ENCODE data around the gene ZNF804A.

ZNF804A gene

DNA sequence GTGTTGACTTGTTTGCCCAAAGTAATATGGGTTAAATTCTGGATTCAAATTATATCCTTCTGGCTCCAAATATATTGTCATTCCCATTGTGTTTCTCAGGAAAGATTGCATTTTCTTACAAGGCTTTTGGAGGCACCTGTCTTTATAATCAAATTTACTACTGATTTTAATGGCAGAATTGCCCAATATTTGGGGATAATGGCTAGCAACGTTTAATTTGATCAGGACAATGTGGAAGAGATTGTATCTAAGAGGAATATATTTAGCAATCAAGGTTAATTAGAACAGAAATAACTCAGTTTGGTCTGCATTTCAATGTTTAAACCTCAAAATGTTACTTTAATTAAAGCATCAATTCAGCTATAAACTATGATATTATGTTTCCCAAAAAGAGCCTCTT, 41.7 kb upstream of the ZNF804A start:
- TF ChIP-seq FOXP2 (optimal IDR thresholded peaks at IDR 0.05; ENCODE audit: borderline replicate concordance, extremely low read depth, extremely low read length, insufficient read depth) (no peak), TAF1 (IDR thresholded peaks at IDR 0.05; ENCODE audit: borderline replicate concordance, insufficient read depth, low read length) (no peak), POLR2AphosphoS5 (IDR thresholded peaks at IDR 0.05; ENCODE audit: low read depth, low read length) (no peak), REST (IDR thresholded peaks at IDR 0.05; ENCODE audit: insufficient read depth in 1 of 2, low read depth in 2 of 2, low read length in 2 of 2) (no peak), SIN3A (IDR thresholded peaks at IDR 0.05; ENCODE audit: borderline replicate concordance, insufficient read depth, low read length) (no peak)

GRCh38 chr2:184558713-184559464, 39.4 kb upstream of the ZNF804A start:
- TF ChIP-seq TAF1 (IDR thresholded peaks at IDR 0.05; ENCODE audit: borderline replicate concordance, insufficient read depth, low read length) (no peak), SIN3A (IDR thresholded peaks at IDR 0.05; ENCODE audit: borderline replicate concordance, insufficient read depth, low read length) (no peak), POLR2AphosphoS5 (IDR thresholded peaks at IDR 0.05; ENCODE audit: low read depth, low read length) (no peak), REST (IDR thresholded peaks at IDR 0.05; ENCODE audit: insufficient read depth in 1 of 2, low read depth in 2 of 2, low read length in 2 of 2) (no peak), FOXP2 (optimal IDR thresholded peaks at IDR 0.05; ENCODE audit: borderline replicate concordance, extremely low read depth, extremely low read length, insufficient read depth) (no peak)

GRCh38 chr2:184560603-184561002, 37.7 kb upstream of the ZNF804A start:
- TF ChIP-seq POLR2AphosphoS5 (IDR thresholded peaks at IDR 0.05; ENCODE audit: low read depth, low read length), result no peak

- TF ChIP-seq REST (IDR thresholded peaks at IDR 0.05; ENCODE audit: insufficient read depth in 1 of 2, low read depth in 2 of 2, low read length in 2 of 2) (no peak), POLR2AphosphoS5 (IDR thresholded peaks at IDR 0.05; ENCODE audit: low read depth, low read length) (no peak), SIN3A (IDR thresholded peaks at IDR 0.05; ENCODE audit: borderline replicate concordance, insufficient read depth, low read length) (no peak), TAF1 (IDR thresholded peaks at IDR 0.05; ENCODE audit: borderline replicate concordance, insufficient read depth, low read length) (no peak), FOXP2 (optimal IDR thresholded peaks at IDR 0.05; ENCODE audit: borderline replicate concordance, extremely low read depth, extremely low read length, insufficient read depth) (no peak)
These were observed 35.8 kb upstream of the ZNF804A start for GRCh38 chr2:184562532-184562931.

GRCh38 chr2:184564092-184564491, 34.2 kb upstream of the ZNF804A start:
- no peak for TF ChIP-seq SIN3A (IDR thresholded peaks at IDR 0.05; ENCODE audit: borderline replicate concordance, insufficient read depth, low read length)
- no peak for TF ChIP-seq FOXP2 (optimal IDR thresholded peaks at IDR 0.05; ENCODE audit: borderline replicate concordance, extremely low read depth, extremely low read length, insufficient read depth)
- no peak for TF ChIP-seq POLR2AphosphoS5 (IDR thresholded peaks at IDR 0.05; ENCODE audit: low read depth, low read length)
- no peak for TF ChIP-seq TAF1 (IDR thresholded peaks at IDR 0.05; ENCODE audit: borderline replicate concordance, insufficient read depth, low read length)
- TF ChIP-seq REST (IDR thresholded peaks at IDR 0.05; ENCODE audit: insufficient read depth in 1 of 2, low read depth in 2 of 2, low read length in 2 of 2), result no peak

Measured in PFSK-1 (cell line).